Effector CD8-positive, alpha-beta T cell (primary cell): ENCODE results near the gene PAX6.

ENCODE experiments used
- DNase-seq: peaks from one replicate; lab custom pipeline; 2025; lab: John Stamatoyannopoulos, UW

Gene PAX6

DNA sequence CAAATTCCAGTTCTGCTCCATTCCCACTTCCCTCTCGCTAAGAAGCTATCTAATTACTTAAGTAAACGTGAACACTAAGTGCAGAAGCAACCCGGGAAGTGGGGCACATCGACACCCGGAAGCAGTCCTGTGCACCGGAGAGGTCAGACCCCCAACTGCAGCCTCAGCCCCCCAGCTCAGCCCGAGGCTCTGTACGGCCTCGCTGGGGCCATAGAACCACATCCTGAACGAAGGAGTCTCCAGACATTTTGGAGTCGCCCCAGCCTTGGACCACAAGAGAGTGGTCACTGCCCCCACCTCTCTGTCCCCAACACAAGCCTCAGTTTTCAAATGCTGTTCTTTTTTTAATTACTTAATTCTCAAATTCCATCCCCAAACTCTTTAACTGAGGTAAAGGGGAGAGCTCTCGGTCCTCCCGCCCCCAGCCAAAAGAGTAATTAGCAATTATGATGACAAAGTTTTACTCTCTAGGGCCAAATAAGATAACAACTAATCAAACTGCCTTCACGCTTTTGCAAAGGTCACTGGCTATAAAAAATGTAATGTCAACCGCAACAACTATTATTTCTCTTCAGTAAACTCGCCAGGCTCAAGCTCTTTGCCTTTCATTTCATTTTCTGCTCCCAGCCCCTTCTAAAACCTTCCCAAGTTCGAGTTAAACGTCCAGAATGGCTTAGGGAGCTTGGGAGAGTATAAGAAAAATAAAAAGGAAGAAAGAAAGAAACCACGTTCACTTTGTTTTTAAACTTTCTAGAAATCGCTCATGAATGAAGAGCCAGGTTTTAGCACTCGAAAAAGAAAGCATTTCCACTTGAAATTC, 2.2 kb downstream of the PAX6 start:
- DNase-seq: no peak

DNA sequence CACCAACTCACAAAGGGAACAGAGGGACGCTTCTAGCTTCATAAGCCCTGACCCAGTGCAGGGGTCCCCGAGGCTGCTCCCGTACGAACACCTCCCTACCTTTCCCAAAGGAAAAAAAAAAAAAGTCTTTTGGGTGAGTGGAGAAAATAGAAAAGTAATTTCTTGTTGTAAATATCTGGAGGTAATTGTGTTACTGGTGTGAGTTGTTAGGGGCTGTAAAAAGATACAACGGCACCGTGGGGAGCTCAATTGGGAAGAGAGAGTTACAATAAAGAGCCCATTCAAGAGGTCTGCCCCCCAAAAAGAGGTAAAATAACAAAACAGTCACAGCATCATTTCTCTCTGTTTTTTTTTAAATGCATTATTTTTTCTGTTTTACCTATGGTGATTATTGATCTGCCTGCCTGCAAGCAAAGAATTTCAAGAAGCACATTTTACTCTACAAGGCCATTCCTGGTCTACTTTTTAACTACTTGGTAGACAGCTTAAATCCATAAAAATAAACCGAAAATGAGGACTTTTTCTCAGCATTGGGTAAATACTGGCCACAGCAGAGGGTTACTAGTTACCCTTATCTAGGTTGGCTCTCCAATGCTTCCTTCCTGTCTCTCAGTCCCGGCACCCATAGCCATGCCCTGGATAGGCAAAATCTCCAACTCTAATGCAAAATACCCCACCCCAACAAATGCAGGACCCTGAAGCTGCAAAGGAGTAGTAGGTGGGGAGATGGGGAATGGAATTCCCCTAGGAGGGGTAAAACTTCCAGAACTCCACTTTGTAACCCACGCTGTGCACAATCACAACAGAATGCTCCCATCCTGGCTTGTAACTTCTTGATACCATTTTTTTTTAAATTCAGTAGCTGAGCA, 3.1 kb downstream of the PAX6 start:
- DNase-seq: no peak

DNA sequence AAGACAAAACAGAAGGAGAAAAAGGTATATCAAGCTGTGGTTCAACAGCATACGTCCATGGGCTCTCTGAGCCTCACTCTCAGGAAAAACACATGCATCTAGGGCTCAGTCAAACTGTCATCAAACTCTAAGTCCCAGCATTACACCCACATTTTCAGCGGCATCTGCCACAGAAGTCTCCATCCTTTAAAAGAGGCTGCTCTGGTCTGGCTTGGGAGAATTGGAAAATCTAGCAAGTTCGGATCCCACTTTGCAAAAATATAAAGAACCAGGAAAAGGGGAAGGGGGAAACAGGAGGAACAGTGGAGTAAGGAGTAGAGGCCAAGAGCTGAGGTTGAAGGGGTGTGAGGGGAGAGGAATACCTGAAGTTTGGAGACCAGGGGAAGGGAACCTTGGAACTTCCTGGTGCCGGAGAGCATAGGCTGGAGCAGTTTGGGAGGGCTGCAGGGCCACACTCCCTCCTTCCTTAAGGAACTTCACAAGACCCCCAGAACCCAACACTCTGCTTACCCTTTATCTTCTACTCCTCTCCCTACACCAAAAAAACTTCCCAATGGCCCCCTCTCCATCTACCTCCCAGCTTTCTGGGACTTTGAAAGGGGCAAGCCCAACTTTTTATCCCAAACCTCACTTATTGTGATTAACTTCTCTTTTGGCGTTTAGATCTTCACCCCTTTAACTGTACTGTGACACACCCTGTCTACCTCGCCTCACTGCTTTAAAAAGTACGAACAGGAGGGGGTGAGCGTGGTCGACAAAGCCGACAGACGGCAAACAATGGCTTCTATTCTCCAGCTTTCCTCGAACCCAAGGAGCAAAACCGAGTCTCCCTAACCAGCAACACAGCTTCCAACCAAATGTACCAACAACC, 4.0 kb downstream of the PAX6 start:
- DNase-seq: no peak

GRCh38 chr11:31806186-31806927, 4.8 kb downstream of the PAX6 start:
- DNase-seq: no peak

DNA sequence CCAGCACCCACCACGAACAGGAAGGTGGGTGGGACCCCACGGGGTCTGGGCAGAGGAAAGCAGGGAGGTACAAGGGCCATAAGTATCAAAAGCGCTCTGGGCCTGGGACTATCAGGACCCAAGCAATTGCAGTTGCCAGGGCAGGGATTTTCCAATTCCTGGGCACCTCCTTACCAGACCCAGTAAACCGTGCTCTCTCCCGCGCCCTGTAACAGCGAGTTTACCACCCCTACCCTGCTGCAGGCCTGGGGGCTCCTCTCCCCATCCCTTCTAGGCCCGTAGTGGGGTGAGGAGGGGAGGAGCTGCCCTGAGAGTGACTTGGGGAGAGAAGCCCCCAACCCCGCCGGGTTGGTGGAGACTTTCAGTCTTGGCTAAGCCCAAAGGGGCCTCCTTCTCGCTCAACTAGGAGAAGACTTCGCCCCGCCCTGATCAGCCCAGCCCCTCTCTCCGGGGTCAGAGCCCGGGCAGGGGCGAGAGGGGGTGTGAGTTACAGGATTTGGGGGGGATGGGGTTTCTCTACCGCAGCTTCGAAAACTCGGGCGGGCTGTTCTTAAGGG, 5.4 kb downstream of the PAX6 start:
- DNase-seq: no peak

GRCh38 chr11:31805037-31805628, 6.0 kb downstream of the PAX6 start:
- DNase-seq: no peak

- DNase-seq: no peak
These were observed 6.6 kb downstream of the PAX6 start for GRCh38 chr11:31804312-31805036.

- DNase-seq: no peak
These were observed 7.3 kb downstream of the PAX6 start for GRCh38 chr11:31803813-31804311.

- no peak for DNase-seq
These were observed 7.9 kb downstream of the PAX6 start for GRCh38 chr11:31802990-31803812.

DNA sequence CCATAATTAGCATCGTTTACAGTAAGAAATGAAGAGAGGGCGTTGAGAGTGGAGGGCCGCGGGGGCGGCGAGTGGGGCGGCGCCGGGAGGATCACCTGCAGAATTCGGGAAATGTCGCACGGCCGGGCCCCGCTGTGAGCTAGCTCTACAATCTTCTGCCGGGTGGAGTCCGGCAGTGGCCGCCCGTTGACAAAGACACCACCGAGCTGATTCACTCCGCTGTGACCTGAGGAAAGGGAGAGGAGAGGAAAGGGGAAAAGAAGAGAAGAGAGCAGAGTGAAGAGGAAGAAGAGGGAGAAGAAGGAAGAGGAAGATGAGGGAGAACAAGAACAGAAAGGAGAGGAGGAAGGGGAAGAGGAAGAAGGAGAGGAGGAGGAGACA, 8.5 kb downstream of the PAX6 start:
- no peak for DNase-seq

- DNase-seq: no peak
These were observed 9.0 kb downstream of the PAX6 start for GRCh38 chr11:31802000-31802551.

DNA sequence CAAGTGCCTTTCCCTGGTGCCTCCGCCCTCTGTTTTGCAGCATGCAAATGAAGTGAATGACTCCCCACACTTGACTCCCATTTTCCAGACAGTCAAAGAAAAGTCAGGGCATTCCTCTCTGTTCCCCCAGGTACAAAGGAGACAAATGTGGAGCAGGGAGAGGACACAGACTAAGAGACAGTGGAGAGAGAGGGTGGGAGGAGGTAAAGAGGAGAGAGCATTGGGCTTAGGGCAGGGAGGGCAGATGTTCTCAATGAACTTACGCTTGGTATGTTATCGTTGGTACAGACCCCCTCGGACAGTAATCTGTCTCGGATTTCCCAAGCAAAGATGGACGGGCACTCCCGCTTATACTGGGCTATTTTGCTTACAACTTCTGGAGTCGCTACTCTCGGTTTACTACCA, 9.8 kb downstream of the PAX6 start:
- no peak for DNase-seq

DNA sequence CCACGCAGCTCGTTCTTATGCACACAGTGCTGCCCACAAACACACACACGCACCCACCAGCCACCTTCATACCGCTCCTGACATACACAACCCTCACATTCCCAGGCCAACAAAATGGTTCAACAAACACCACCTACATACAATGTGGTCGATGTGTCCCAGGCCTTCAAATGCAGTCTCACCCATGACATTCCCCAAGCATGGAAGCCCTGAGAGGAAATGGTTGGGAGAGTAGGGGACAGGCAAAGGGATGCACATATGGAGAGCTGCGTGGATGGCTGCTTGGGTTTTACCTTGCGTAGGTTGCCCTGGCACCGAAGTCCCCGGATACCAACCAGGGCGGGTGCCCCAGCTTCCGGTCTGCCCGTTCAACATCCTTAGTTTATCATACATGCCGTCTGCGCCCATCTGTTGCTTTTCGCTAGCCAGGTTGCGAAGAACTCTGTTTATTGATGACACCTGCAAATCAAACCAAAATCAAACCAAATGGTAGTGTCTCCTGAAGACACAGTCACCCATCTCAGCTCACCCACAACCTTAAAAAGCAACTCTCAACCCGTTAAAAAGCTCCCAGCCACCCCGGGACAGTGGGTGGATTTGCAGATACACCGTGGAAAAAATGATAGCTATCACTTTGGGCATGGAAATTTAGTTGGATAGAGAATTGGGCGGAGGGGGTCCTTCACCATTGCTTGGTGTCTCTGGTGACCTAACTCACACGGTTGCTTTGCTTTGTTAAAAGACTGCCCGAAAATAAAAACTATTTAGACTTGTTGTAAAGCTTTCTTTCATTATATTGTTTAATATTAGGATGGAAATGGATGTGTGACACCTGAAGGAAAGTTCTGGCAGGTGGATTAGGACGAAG, 10.5 kb downstream of the PAX6 start:
- no peak for DNase-seq

- no peak for DNase-seq
These were observed 11.4 kb downstream of the PAX6 start for GRCh38 chr11:31799435-31800397.

GRCh38 chr11:31798554-31799434, 12.3 kb downstream of the PAX6 start:
- no peak for DNase-seq
